PFSK-1 (cell line): Measurements from ENCODE around the gene LONP2.

ENCODE experiments used
- FOXP2 ChIP-seq: optimal IDR thresholded peaks from 2 replicates; pipeline ENCODE3; 2011; ENCODE audit warnings: borderline replicate concordance, control low read depth, inconsistent platforms; ENCODE audit not compliant: insufficient read depth; ENCODE audit errors: extremely low read length, extremely low read depth
- POLR2AphosphoS5 ChIP-seq: IDR thresholded peaks from 2 replicates; pipeline ENCODE4 v1.6.1; 2012; ENCODE audit warnings: low read depth, mild to moderate bottlenecking, control low read depth, low read length, moderate library complexity
- REST ChIP-seq, 2 experiments: IDR thresholded peaks; 2 replicates each; pipeline versions ENCODE4 v1.6.1 to v1.8.0; 2011 to 2012; ENCODE audit warnings: low read depth in 2 of 2, low read length in 2 of 2, control low read depth in 1 of 2, inconsistent platforms in 1 of 2, mild to moderate bottlenecking in 1 of 2, moderate library complexity in 1 of 2; ENCODE audit not compliant: insufficient read depth in 1 of 2
- SIN3A ChIP-seq: IDR thresholded peaks from 2 replicates; pipeline ENCODE4 v1.6.1; 2012; ENCODE audit warnings: mild to moderate bottlenecking, low read length, moderate library complexity, borderline replicate concordance; ENCODE audit not compliant: insufficient read depth
- TAF1 ChIP-seq: IDR thresholded peaks from 2 replicates; pipeline ENCODE4 v1.6.1; 2012; ENCODE audit warnings: low read length, control low read depth, borderline replicate concordance; ENCODE audit not compliant: insufficient read depth

Gene LONP2

DNA sequence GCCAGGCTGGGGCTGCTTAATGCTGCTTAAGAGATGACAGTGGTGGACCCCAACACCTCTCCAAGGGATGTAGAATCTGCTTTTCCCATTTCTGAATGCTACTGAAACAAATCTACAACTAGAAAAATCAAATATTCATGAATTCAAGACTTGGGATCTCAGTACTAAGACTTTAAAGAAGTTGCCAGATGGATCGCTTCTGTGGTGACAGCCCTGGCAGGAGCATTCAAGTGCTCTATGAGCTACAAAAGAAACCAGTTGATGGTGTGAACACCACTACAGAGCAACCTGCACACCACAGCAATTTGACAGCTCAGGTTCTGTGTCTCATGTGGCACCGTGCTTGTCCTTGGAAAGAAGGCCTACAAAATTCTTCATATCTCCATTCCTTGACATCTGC, 98.5 kb downstream of the LONP2 start:
- no peak for TF ChIP-seq POLR2AphosphoS5
- no peak for TF ChIP-seq FOXP2
- no peak for TF ChIP-seq SIN3A
- TF ChIP-seq REST (IDR thresholded peaks at IDR 0.05; ENCODE audit: insufficient read depth in 1 of 2, low read depth in 2 of 2, low read length in 2 of 2): no peak
- no peak for TF ChIP-seq TAF1

GRCh38 chr16:48347191-48347865, 103.2 kb downstream of the LONP2 start:
- no peak for TF ChIP-seq FOXP2
- TF ChIP-seq SIN3A: no peak
- TF ChIP-seq TAF1: no peak
- no peak for TF ChIP-seq REST (IDR thresholded peaks at IDR 0.05; ENCODE audit: insufficient read depth in 1 of 2, low read depth in 2 of 2, low read length in 2 of 2)
- TF ChIP-seq POLR2AphosphoS5: no peak

DNA sequence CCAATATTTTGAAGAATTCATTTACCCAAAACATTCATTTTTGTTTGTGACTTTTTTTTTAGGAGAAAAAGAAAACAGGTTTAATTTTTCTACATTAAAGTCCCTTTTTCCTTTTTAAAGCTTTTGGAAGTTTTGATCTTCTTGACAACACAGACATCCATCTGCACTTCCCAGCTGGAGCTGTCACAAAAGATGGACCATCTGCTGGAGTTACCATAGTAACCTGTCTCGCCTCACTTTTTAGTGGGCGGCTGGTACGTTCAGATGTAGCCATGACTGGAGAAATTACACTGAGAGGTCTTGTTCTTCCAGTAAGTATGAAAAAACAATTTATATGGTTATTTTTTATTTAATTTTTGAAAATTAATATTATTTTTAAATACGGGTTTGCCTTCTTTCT, 103.9 kb downstream of the LONP2 start:
- TF ChIP-seq FOXP2 (no peak), SIN3A (no peak), TAF1 (no peak), POLR2AphosphoS5 (no peak), REST (IDR thresholded peaks at IDR 0.05; ENCODE audit: insufficient read depth in 1 of 2, low read depth in 2 of 2, low read length in 2 of 2) (no peak)

GRCh38 chr16:48350736-48351135, 106.6 kb downstream of the LONP2 start:
- no peak for TF ChIP-seq REST (IDR thresholded peaks at IDR 0.05; ENCODE audit: insufficient read depth in 1 of 2, low read depth in 2 of 2, low read length in 2 of 2)
- no peak for TF ChIP-seq SIN3A
- no peak for TF ChIP-seq TAF1
- no peak for TF ChIP-seq FOXP2
- no peak for TF ChIP-seq POLR2AphosphoS5

- TF ChIP-seq REST (IDR thresholded peaks at IDR 0.05; ENCODE audit: insufficient read depth in 1 of 2, low read depth in 2 of 2, low read length in 2 of 2): no peak
- no peak for TF ChIP-seq SIN3A
- TF ChIP-seq FOXP2: no peak
- no peak for TF ChIP-seq TAF1
- TF ChIP-seq POLR2AphosphoS5: no peak
Observed at GRCh38 chr16:48352648-48353390, 108.7 kb downstream of the LONP2 start.
